ENCODE measurements around the gene ZP1.

Gene ZP1

DNA sequence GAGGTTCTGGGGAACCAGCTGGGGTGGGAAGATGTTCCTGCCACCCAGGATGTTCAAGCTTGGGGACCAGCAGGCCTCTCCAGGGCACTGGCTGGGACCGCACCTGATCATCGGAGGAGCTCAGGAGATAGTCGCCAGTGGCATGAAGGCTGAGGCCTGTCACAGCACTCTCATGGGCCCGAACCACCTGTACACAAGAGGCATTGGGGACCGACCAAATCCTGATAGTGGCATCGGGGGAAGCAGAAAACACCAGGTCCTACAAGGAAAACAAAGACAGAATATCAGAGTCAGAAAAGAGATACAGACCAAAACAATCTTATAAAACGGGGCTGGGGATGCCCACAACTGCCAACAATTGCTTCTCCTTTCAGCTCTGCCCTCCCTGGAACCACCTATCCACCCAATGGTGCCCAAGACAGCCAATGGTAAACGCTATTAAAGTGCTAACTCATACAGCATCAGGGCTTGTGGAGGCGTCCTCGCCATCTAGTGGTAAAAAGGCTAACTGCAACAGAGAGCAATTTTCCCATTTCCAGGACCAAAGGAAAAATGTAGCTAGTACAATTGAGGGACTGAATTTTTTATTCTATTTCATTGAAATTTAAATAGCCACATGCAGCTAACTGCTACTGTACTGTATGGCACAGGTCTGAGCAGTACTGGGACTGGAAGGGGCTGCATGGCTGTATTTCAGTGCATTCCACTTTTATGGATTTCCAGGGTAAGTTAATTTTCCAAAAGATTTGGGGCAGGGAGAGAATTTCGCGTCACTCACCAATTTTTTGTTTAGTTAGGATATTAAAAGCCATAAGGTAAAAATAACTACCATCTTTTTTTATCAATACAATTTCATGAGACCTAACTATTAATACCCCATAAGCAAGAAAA is 31.9 kb downstream of the ZP1 start:
- DNase-seq (ENCODE audit: low read depth): peak; percentile 81
- no peak overlapping the region for H3K4me3 ChIP-seq (replicated peaks; ENCODE audit: low read depth, low read length)
- TF ChIP-seq, protein P1, sequence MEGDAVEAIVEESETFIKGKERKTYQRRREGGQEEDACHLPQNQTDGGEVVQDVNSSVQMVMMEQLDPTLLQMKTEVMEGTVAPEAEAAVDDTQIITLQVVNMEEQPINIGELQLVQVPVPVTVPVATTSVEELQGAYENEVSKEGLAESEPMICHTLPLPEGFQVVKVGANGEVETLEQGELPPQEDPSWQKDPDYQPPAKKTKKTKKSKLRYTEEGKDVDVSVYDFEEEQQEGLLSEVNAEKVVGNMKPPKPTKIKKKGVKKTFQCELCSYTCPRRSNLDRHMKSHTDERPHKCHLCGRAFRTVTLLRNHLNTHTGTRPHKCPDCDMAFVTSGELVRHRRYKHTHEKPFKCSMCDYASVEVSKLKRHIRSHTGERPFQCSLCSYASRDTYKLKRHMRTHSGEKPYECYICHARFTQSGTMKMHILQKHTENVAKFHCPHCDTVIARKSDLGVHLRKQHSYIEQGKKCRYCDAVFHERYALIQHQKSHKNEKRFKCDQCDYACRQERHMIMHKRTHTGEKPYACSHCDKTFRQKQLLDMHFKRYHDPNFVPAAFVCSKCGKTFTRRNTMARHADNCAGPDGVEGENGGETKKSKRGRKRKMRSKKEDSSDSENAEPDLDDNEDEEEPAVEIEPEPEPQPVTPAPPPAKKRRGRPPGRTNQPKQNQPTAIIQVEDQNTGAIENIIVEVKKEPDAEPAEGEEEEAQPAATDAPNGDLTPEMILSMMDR (IDR thresholded peaks at IDR 0.05; ENCODE audit: low read length, missing control alignments): peak; percentile 99

DNA sequence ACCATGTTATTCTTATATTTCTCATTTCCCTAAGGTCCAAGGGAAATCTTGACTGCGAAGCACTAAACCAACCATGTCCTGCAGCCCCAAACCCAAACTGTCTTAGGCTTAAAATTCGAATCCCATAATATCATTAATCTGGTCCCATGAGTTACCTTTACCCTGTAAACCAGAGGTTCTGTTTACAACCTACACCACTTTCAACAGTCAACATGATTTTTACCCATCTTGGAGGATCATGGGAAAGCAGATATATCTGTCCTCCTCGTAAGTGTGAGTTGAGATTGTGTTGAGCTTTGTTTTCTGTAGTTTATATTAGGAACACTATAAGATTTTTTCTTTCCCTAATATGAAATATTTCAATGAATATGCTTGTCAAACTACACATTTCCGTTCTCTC is 32.6 kb downstream of the ZP1 start:
- H3K4me3 ChIP-seq (replicated peaks; ENCODE audit: low read depth, low read length): no peak overlapping the region
- no peak for DNase-seq (ENCODE audit: low read depth)
- TF ChIP-seq, protein P1 (IDR thresholded peaks at IDR 0.05; ENCODE audit: low read length, missing control alignments): no peak

DNA sequence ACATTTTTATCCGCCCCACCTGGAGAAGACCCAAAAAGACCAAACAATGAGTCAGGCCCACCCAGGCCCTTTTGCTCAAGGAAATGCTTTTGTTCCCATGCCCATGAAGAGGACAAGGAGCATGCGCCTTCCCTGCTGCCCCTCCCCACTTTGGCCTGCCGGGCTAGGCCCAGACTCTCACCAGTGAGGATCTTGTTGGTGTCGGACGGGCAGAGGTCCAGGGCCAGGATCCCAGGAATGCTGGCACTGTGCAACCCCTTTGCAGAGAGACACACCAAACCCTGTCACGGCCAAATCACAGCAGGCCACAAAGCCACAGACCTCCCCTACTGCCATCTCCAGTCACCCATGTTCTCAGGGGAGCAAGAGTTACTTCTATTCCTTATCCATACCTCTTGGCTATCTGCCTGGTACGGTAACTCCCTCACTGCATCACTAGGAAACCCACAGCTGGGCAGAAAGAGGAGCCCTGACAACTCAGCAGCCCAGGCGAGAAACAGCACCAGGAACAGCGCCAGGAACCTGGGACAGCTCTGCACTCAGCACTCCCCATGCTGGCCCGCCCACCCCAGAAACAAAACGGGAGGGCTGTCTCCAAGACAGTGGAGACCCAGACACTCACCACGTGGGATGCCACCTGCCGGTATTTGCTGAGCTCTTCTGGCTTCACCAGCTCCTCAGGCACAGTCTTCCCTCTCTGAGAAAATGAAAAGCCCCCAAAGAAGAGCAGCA is 33.5 kb downstream of the ZP1 start:
- TF ChIP-seq, protein P1 (IDR thresholded peaks at IDR 0.05; ENCODE audit: low read length, missing control alignments): no peak
- H3K4me3 ChIP-seq (replicated peaks; ENCODE audit: low read depth, low read length): no peak overlapping the region
- no peak for DNase-seq (ENCODE audit: low read depth)

DNA sequence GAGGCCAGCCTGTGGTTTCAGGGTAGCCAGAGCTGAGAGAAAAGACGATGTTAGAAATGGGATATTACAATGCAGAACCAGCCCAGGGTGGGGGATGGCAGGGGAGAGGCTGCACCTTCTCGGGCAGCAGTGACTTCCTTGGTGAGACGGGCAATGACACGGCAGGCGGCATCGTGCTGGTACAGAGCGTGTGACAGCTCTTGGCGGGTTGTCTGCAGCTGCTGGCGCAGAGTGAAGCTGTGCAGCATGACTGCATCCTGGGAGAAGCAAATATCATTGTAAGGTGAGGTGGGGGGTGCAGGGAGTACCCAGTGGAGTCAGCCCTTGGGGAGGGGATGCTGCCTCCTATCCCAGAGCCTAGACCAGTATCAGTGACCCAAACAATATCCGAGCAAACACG is 35.3 kb downstream of the ZP1 start:
- H3K4me3 ChIP-seq (replicated peaks; ENCODE audit: low read depth, low read length): no peak overlapping the region
- DNase-seq (ENCODE audit: low read depth): no peak
- TF ChIP-seq, protein P1 (IDR thresholded peaks at IDR 0.05; ENCODE audit: low read length, missing control alignments): no peak

DNA sequence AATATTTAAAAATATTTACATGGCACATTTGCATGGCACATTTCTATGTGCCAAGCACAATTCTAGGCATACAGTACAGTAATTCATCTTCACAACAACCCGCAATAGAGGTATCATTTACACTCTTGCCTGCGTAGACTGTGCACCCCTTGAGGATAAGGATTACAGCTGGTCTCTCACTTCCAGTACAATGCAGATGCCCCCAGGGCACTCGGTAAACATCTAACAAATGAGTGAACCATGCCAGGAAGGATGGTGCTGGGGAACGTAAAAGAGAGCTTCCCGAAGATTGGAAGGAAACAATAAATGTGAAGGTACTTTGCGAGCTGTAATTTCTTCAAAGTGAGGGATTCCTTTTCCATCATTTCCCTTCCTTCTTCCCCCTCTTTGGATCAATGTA is 37.7 kb downstream of the ZP1 start:
- peak overlapping the region; percentile 84 for H3K4me3 ChIP-seq (replicated peaks; ENCODE audit: low read depth, low read length)
- TF ChIP-seq, protein P1 (IDR thresholded peaks at IDR 0.05; ENCODE audit: low read length, missing control alignments): no peak
- no peak for DNase-seq (ENCODE audit: low read depth)

DNA sequence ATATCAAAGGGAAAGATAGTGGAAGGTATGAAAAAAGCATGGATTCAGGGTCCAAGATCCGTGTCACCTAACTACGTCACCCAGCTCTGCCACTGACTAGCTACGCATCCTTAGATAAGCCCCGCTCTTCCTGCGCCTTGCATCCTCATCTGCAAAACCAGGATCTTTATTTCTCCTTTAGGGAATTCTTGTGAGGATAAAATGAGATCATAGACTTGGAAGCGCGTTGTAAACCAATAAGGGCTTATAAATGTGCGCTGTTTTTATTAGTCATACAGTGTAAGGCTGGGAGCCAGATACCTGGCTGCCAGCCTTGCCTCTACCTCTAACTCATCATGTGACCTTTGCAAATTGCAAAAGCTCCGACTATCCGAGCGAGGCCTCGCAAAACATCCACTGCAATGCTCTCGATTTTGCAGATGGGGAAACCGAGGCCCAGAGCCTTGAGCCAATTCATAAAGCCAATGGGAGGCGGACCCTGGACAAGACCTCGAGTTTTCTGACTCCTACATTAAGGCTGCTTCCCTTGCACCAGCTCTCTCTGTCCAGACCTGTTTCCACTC is 38.3 kb downstream of the ZP1 start:
- peak overlapping the region; percentile 84 for H3K4me3 ChIP-seq (replicated peaks; ENCODE audit: low read depth, low read length)
- DNase-seq (ENCODE audit: low read depth): peak; percentile 34
- TF ChIP-seq, protein P1 (IDR thresholded peaks at IDR 0.05; ENCODE audit: low read length, missing control alignments): no peak
